Measurements from ENCODE around the gene PACSIN1.

- TF ChIP-seq POLR2A (IDR thresholded peaks at IDR 0.05) (no peak), CTCF (IDR thresholded peaks at IDR 0.05) (no peak)
Measured at GRCh38 chr6:34540841-34541240, 75.0 kb downstream of the PACSIN1 start.
